Ovary (tissue), 9 donors: ENCODE measurements around the gene SBF2. TPM values are rescaled to one million over a fixed set of nuclear protein-coding genes. Genes with fewer than 3 reads are reported as not detected.
A peak's percentile ranks its signal among the peaks of the same experiment; 100 is the strongest.

Experiments used
- DNase-seq, 5 donors: peaks; one replicate each; pipeline ENCODE4 v3.0.0-alpha.2; 2019 to 2020
- H3K27ac ChIP-seq, 2 donors: fragments of 200-600 bp; one replicate each; pipeline versions ENCODE4 v1.5.1 to v1.8.0; 2019 to 2022
- H3K27me3 ChIP-seq: fragments of 200-600 bp; one replicate; pipeline ENCODE4 v1.8.0; 2022
- H3K36me3 ChIP-seq: fragments of 200-600 bp; sonication (generic); one replicate; pipeline ENCODE4 v1.5.1; 2019
- H3K4me1 ChIP-seq: one replicate; pipeline ENCODE4 v1.8.1; 2013; ENCODE audit warnings: mild to moderate bottlenecking, moderate library complexity; ENCODE audit not compliant: insufficient read depth
- H3K4me3 ChIP-seq: fragments of 200-600 bp; sonication (generic); one replicate; pipeline ENCODE4 v1.5.1; 2017
- H3K9me3 ChIP-seq, 2 donors: fragments of 200-600 bp in 1 of 2; sonication (generic) in 1 of 2; one replicate each; pipeline versions ENCODE4 v1.5.1 to v1.8.1; 2013 to 2019; ENCODE audit warnings: mild to moderate bottlenecking in 1 of 2, moderate library complexity in 1 of 2
- CTCF ChIP-seq, 3 donors: fragments of 450-650 bp in 2 of 3; fragments of 200-600 bp in 1 of 3; IDR thresholded peaks; one replicate each; pipeline versions ENCODE4 v1.5.1 to v1.8.0; 2016 to 2022; ENCODE audit warnings: antibody characterized with exemption in 3 of 3, mild to moderate bottlenecking in 1 of 3
- EP300 ChIP-seq: sonication (generic); formaldehyde crosslinking; IDR thresholded peaks from one replicate; pipeline ENCODE4 v1.6.1; 2017; ENCODE audit warnings: antibody characterized with exemption
- POLR2A ChIP-seq: fragments of 450-650 bp; IDR thresholded peaks from one replicate; pipeline ENCODE4 v1.6.1; 2017; ENCODE audit warnings: antibody characterized with exemption, mild to moderate bottlenecking, moderate library complexity
- WGBS, 3 donors: extraction: QIAGEN DNeasy Blood & Tissue Kit in 1 of 3; methylation state at CpG; one replicate each; pipeline versions ENCODE4 v1.1.5 to v1.1.7; 2013 to 2017; 5-methylcytosine and 5-hydroxymethylcytosine counted together
- intact Hi-C, 4 donors: fragments of 100-400 bp; cut with DNase I; formaldehyde crosslinking; loops; one replicate each; pipeline versions ENCODE4 v1.11.0 to v1.15.1; 2022 to 2023
- polyA plus RNA-seq, 2 donors: library from polyadenylated mRNA; stranded (reverse); fragments of 200-250 nt in 1 of 2; fragments of 350-450 nt in 1 of 2; fragmentation: Illumina TruSeq in 1 of 2; extraction: RNeasy Lipid Tissue Mini Kit (QIAGEN cat#74804) in 1 of 2; gene quantifications; one replicate each; pipeline ENCODE4 v1.2.3, GENCODE V29; 2013 to 2014
- total RNA-seq, 7 donors: library from RNA; depleted of rRNA in 2 of 7; stranded (reverse); fragments of >200 nt in 2 of 7; fragmentation: NEBNext Ultra II Directional in 3 of 7; extraction: Animal tissue kit (Norgen Biotek cat#: 25700) in 3 of 7; gene quantifications; one replicate each; pipeline versions ENCODE4 v1.1.0 to v1.2.4, GENCODE V29; 2016 to 2023
- donor health status: DM: no; HTN: no; CAD: no; lungs with moderate emphysema.
- donor health status: DM: no; HTN: no; CAD: no.
- donor health status: Bipolar disorder and iron deficiency.
- donor health status: DM: yes; HTN: yes; CAD: no.
- donor health status: DM: no; HTN: no; CAD: no.
- donor health status: DM: yes; HTN: yes; CAD: no.

SBF2 gene
- total and polyA plus RNA-seq, 9 donors: 27.4 to 77.5 (median 50.8) TPM

GRCh38 chr11:10308201-10308954, 14.4 kb upstream of the SBF2 start:
- intact Hi-C loops: loop anchor here (5.0 to 10.0 kb wide), 6 partner anchors 101 to 696 kb away; no protein-coding TSS in a partner anchor
- WGBS, 3 donors: 24 to 29% (median 28%) methylated on average over 16 of the region's 16 CpGs
- Histone ChIP-seq H3K27ac (peak overlapping the region in 1 of 2 donors; percentile 76), H3K4me3 (peak overlapping the region; percentile 70), H3K36me3 (no peaks in the 10 kb centered on the region), H3K9me3 (no peaks in the 10 kb centered on the region), H3K27me3 (no peaks in the 10 kb centered on the region), H3K4me1 (peaks cover 8% of the 10 kb centered on the region)
- no peak for DNase-seq
- TF ChIP-seq EP300 (no peak), POLR2A (no peak), CTCF (IDR thresholded peaks at IDR 0.05) (no peak)

GRCh38 chr11:10307400-10308200, 13.6 kb upstream of the SBF2 start:
- H3K36me3 ChIP-seq: no peaks in the 10 kb centered on the region
- H3K4me1 ChIP-seq: peaks cover 10% of the 10 kb centered on the region
- DNase-seq: peak; percentile 85 to 92 (median 90)
- H3K27ac ChIP-seq: peak overlapping the region in 1 of 2 donors; percentile 76
- intact Hi-C loops: loop anchor here (2.0 to 10.0 kb wide), 7 partner anchors 100 to 695 kb away; no protein-coding TSS in a partner anchor
- no peaks in the 10 kb centered on the region for H3K27me3 ChIP-seq
- TF ChIP-seq CTCF (IDR thresholded peaks at IDR 0.05) (peak; percentile 96 to 98 (median 98)), POLR2A (no peak)
- peak overlapping the region; percentile 70 for H3K4me3 ChIP-seq
- WGBS, 3 donors: 2 to 6% (median 2%) methylated on average over 55 to 62 of the region's 62 CpGs
- no peaks in the 10 kb centered on the region for H3K9me3 ChIP-seq

GRCh38 chr11:10307022-10307399, 13.0 kb upstream of the SBF2 start:
- 24 to 32% (median 27%) methylated on average over 9 of the region's 9 CpGs for WGBS, 3 donors
- H3K4me3 ChIP-seq: peak overlapping the region; percentile 70
- no peaks in the 10 kb centered on the region for H3K9me3 ChIP-seq
- peak overlapping the region in 1 of 2 donors; percentile 76 for H3K27ac ChIP-seq
- DNase-seq: no peak
- no peaks in the 10 kb centered on the region for H3K36me3 ChIP-seq
- no peak for TF ChIP-seq EP300
- TF ChIP-seq CTCF (IDR thresholded peaks at IDR 0.05): no peak
- no peak for TF ChIP-seq POLR2A
- no peaks in the 10 kb centered on the region for H3K27me3 ChIP-seq
- intact Hi-C loops: loop anchor here (2.0 to 10.0 kb wide), 7 partner anchors 100 to 695 kb away; no protein-coding TSS in a partner anchor
- H3K4me1 ChIP-seq: peaks cover 10% of the 10 kb centered on the region
